Kidney epithelial cell (primary cell): Measurements from ENCODE around the gene TRIM31. TPM values are rescaled to one million over a fixed set of nuclear protein-coding genes. Genes with fewer than 3 reads are reported as not detected.
A peak's percentile ranks its signal among the peaks of the same experiment; 100 is the strongest.
"Not testable (repeated sequence)": the region's sequence is repeated elsewhere in the genome, so short reads cannot be mapped to it uniquely, and the experiment has no call there.

Experiments
- DNase-seq: peaks from one replicate; pipeline ENCODE4 v3.0.0-alpha.2; 2010; ENCODE audit warnings: low read depth
- H3K27me3 ChIP-seq: 2 replicates; pipeline ENCODE4 v1.6.0; 2011; ENCODE audit warnings: low read length; ENCODE audit not compliant: control insufficient read depth, insufficient read depth
- H3K36me3 ChIP-seq: 2 replicates; pipeline ENCODE4 v1.5.1; 2011; ENCODE audit warnings: low read length; ENCODE audit not compliant: control insufficient read depth, insufficient read depth
- H3K4me3 ChIP-seq: 2 replicates; pipeline ENCODE4 v1.5.1; 2011; ENCODE audit warnings: low read depth, mild to moderate bottlenecking, control low read depth, low read length
- total RNA-seq: library from RNA; depleted of rRNA; stranded (reverse); fragments of >200 nt; gene quantifications from 2 replicates; pipeline ENCODE4 v1.2.3, GENCODE V29; 2015
- TF ChIP-seq, protein P1 (sequence below): IDR thresholded peaks from 2 replicates; pipeline ENCODE4 v1.5.1; 2011; ENCODE audit warnings: mild to moderate bottlenecking, moderate library complexity, low read length, control low read depth, inconsistent platforms; ENCODE audit not compliant: insufficient read depth, poor library complexity, severe bottlenecking

TRIM31 gene
- total RNA-seq, 1 donor from 2014 or later, result not detected

DNA sequence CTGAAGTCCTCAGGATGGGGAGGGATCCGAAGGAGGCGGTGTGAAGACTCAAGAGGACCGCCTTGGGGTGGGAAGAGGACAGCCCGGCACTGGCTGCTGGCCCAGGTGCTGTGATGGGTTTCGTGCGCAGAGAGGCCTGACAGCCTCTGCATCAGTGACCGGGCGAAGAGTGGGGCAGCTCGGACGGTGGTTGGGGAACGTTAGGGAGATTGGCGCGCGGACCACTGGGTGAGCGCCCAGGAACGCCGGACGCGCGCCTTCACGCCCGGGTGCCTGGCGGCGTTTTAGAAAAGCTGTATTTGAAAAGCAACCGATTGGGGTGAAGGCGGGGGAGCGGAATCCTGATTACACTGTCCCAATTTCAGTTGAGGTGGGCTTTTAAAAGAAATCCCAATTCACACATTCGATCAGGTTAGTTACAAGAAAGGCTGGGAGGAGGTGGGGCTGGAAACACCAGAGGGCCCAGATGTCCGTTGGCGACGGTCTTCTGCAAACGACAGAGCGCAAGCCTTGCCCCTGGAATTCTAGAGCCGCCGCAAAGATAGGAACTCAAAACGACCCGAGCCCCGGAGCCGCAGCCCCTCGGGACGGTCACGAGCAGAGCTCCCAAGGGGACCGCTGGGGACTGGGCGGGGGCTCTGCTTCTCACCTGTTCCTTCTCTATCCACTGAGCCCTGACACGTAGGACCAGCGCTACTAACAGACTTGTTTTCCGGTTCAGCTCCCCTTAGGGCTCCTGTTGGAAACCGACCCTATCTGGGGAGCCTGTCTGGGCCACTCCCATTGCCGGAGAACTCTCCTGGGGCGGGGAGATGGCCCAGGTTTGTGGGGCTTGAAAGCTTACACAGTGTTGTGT is 14.6 kb upstream of the TRIM31 start:
- Histone ChIP-seq H3K36me3 (no peaks in the 10 kb centered on the region), H3K4me3 (no peak overlapping the region), H3K27me3 (peaks cover 45% of the 10 kb centered on the region)
- TF ChIP-seq, protein P1, sequence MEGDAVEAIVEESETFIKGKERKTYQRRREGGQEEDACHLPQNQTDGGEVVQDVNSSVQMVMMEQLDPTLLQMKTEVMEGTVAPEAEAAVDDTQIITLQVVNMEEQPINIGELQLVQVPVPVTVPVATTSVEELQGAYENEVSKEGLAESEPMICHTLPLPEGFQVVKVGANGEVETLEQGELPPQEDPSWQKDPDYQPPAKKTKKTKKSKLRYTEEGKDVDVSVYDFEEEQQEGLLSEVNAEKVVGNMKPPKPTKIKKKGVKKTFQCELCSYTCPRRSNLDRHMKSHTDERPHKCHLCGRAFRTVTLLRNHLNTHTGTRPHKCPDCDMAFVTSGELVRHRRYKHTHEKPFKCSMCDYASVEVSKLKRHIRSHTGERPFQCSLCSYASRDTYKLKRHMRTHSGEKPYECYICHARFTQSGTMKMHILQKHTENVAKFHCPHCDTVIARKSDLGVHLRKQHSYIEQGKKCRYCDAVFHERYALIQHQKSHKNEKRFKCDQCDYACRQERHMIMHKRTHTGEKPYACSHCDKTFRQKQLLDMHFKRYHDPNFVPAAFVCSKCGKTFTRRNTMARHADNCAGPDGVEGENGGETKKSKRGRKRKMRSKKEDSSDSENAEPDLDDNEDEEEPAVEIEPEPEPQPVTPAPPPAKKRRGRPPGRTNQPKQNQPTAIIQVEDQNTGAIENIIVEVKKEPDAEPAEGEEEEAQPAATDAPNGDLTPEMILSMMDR, result no peak
- DNase-seq, result no peak

DNA sequence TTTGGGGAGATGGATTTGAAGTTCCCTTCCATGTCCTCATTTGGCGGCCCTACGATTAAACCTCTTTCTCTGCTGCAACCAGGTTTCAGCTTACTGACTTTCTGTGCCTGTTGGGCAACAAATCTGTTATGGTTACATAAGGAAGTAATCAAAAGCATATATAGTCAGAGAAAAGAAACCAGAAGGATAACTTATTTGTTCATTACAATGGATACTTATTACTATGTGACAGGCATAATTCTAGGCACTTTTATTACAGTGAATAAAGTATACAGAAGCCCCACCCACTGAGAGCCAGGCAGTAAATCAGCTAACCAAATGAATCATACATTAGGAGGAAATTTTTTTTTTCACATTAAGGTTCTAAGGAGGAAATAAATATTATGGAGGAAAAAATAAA is 9.6 kb upstream of the TRIM31 start:
- no peak for DNase-seq
- H3K4me3 ChIP-seq, result no peak overlapping the region
- TF ChIP-seq, protein P1, result no peak
- peaks cover 13% of the 10 kb centered on the region for H3K27me3 ChIP-seq
- H3K36me3 ChIP-seq, result no peaks in the 10 kb centered on the region

DNA sequence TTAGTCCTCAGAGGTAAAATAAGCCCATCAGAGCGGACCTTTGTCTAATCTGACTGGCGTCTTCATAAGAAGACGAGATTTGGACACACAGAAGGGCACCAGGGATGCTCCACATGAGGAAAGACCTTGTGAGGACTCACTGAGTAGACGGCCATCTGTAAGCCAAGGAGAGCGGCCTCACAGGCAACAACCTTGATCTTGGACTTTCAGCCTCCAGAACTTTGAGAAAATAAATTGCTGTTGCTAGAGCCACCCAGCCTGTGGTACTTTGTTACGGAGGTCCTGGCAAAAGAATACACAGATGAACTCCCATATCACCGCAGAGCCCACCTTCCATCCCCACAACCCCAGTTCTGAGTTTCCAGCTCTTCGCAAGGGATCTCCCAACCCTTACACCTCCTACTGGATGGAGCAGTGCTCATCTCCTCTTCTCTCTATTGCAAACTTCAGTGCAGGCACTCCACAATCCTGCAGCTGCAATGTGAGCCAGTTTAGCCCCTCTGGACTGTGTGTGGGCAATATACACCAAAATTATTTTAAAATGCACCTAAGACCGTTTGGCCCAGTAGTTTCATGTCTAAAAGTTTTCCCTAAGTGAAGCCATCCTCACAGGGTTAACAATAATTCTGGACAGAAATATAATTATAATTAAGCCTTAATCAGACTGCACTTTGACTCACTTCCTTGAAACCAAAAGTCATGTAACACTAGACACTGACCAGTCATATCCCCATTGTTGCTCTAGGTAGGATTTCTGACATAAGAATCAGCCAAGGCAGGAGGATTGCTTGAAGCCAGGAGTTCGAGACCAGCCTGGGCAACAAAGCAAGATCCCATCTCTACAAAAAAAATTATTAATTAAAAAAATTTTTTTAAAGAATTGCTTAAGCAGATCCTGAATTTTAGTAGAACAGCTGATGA is 8.8 kb upstream of the TRIM31 start:
- TF ChIP-seq, protein P1, result no peak
- DNase-seq, result no peak
- Histone ChIP-seq H3K27me3 (peaks cover 5% of the 10 kb centered on the region), H3K36me3 (no peaks in the 10 kb centered on the region), H3K4me3 (no peak overlapping the region)

DNA sequence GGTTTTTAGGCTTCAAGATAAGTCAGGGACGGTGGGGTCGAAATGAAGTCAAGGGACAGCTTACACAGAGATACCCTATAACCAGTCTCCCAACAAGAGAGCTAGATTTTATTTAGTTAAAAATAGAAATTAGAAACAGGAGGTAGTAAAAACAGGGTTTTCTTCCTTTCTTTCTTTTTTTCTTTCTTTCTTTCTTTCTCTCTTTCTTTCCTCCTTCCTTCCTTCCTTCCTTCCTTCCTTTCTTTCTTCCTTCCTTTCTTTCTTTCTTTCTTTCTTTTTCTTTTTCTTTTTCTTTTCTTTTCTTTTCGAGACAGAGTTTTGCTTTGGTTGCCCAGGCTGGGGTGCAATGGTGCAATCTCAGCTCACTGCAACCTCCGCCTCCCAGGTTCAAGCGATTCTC is 5.8 kb upstream of the TRIM31 start:
- DNase-seq, H3K27me3 ChIP-seq: not testable (repeated sequence)

DNA sequence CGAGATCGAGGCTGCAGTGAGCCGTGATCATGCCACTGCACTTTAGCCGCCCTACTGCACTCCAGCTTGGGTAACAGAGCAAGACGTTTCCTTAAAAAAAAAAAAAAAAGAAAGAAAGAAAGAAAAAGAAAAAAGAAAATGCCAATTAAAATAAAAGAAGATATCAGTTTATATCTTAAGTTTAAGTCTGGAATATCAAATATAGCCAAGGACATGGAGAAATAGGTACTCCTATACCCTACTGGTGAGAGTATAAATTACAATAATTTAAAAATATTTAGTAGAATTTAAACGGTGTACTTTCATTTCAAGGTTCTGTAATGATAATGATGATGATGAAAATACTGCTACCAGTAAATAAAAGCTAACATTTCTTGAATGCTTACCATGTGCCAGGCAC is 3.8 kb upstream of the TRIM31 start:
- TF ChIP-seq, protein P1, result peak; percentile 1
- H3K36me3 ChIP-seq, result no peaks in the 10 kb centered on the region
- H3K27me3 ChIP-seq, result peaks cover 11% of the 10 kb centered on the region
- no peak for DNase-seq
- H3K4me3 ChIP-seq, result no peak overlapping the region

More for the DNA sequence above, 5.8 kb upstream of the TRIM31 start:
- H3K4me3 ChIP-seq, H3K36me3 ChIP-seq: not testable (repeated sequence)

DNA sequence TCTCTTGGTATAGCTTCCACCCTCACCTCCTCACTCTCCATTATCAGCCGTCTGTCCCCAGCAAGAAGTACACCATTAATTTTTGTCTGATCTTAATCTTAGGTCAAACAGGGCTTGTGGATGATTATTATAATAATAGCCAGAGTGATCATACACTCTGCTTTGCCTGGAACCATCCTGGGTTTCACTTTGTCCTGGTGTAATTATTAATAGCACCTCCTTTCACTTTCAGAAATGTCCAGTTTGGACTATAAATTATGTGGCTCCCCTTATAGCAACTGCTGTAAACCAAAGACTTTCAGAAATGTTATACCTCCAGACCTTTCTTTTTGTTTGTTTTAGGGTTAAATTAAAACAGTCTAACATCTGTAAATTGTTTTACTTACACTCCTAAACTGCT is 951 bp upstream of the TRIM31 start:
- DNase-seq, result no peak
- TF ChIP-seq, protein P1, result no peak
- Histone ChIP-seq H3K36me3 (no peaks in the 10 kb centered on the region), H3K27me3 (peaks cover 22% of the 10 kb centered on the region), H3K4me3 (no peak overlapping the region)
